Measurements from ENCODE around the gene SPSB2.

DNA sequence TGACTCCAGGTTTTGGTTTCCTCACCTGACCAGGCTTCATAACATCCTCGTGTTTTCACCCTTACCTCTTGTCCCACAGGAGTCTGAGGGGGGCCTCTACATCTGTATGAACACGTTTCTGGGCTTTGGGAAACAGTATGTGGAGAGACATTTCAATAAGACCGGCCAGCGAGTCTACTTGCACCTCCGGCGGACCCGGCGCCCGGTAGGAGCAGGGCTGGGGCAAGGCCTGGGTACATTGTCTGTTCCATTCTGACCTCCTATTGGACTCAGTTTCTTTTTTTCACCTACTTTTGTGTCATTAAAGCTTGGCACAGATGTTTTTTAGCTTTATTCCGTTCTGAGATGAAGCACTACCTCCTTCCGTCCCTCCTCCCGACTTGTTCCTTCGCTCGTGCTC is 17.8 kb downstream of the SPSB2 start:
- TF ChIP-seq, protein P1, sequence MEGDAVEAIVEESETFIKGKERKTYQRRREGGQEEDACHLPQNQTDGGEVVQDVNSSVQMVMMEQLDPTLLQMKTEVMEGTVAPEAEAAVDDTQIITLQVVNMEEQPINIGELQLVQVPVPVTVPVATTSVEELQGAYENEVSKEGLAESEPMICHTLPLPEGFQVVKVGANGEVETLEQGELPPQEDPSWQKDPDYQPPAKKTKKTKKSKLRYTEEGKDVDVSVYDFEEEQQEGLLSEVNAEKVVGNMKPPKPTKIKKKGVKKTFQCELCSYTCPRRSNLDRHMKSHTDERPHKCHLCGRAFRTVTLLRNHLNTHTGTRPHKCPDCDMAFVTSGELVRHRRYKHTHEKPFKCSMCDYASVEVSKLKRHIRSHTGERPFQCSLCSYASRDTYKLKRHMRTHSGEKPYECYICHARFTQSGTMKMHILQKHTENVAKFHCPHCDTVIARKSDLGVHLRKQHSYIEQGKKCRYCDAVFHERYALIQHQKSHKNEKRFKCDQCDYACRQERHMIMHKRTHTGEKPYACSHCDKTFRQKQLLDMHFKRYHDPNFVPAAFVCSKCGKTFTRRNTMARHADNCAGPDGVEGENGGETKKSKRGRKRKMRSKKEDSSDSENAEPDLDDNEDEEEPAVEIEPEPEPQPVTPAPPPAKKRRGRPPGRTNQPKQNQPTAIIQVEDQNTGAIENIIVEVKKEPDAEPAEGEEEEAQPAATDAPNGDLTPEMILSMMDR (IDR thresholded peaks at IDR 0.05): no peak
- no peak for TF ChIP-seq EZH2 (IDR thresholded peaks at IDR 0.05; ENCODE audit: borderline replicate concordance, insufficient read depth, low read depth, low read length, poor library complexity, severe bottlenecking)

Measured in B cell (primary cell).